CD1c-positive myeloid dendritic cell (primary cell): ENCODE results near the gene WDR33.

Experiments
- DNase-seq: peaks from one replicate; pipeline ENCODE4 v3.0.0-alpha.2; 2016; ENCODE audit errors: extremely low spot score

WDR33 gene

GRCh38 chr2:127672341-127673224 lies 138.4 kb downstream of the WDR33 start:
- peak; percentile 38 for DNase-seq

DNA sequence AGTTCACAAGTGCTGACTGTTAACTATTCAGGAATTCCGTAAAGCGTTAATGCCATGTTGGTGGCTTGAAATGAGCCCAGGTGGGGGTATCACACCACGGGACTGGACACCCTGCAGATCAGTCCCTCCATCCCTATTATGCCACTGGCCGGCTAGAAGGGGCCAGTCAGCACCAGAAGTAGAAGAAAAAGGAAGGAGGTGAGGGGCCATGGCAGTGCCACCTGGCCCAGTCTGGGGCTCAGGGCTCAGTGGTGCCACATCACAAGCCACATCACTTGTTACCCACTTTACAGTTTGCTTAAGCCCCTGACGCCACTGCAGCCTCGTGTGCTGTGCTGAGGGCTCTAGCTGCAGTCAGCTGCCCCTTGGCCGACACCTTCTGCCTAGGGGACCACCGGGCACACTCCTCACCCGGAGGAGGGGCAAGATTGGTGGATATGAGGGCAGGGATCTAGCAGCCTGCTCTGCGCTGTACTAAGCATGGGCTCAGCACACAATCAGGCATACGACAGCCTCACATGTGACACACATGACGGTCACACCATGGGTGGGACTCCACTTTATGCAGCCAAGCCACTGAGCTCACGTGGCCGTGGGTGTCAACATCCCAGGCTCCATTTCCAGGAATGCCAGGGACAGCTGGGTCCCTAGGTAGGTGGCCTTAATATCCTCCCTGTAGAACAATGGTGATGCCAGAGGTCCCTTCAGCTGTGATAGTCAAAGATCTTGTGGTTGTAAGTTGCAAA lies 139.2 kb downstream of the WDR33 start:
- no peak for DNase-seq

DNA sequence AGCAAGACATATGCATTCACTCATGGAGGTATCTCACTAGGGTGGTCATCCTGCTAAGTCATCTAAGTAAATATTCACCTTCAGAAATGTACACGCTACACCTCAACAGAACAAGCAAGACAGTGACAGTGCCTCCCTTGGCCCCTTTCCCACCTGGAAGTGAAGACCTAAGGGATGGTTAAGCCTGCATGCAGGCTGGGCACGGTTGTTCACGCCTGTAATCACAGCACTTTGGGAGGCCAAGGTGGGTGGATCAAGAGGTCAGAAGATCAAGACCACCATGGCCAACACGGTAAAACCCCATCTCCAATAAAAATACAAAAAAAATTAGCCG lies 140.0 kb downstream of the WDR33 start:
- DNase-seq, result no peak

DNA sequence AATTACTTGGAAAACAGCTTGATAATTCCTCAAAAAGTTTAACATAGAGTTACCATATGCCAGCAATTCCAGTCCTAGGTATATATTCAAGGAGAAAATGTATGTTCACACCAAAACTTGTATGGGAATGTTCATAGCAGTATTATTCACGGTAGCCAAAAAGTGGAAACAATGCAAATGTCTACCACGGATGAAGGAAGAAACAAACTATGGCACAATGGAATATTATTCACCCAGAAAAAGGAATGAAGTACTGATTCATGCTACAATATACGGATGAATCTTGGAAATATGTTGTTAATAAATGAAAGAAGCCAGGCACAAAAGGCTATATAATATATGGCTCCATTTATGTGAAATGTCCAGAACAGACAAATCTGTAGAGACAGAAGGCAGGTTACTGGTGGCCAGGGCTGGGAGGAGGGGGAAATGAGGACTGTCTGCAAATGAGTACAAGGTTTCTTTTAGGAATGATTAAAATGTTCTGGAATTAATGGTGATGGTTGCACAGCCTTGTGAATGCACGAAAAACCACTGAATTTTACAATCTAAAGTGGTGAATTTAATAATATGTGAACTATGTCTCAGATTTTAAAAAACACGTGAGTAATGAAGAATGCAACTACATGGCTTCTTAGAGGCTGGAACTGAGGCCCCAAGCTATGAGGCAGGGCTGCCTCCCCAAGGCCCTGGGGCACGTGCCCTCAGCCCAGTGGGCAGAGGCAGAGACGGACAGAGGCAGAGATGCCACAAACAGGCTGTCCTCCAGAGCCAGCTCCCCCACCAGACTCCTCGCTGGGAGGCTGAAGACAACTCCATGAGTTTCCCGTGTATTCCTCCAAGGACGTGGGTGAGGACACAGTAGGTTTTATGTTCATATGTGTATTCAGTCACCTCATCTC lies 140.7 kb downstream of the WDR33 start:
- DNase-seq, result no peak

- no peak for DNase-seq
Observed at GRCh38 chr2:127669056-127669455, 141.9 kb downstream of the WDR33 start.

- DNase-seq, result no peak
Observed at GRCh38 chr2:127665267-127665893, 145.6 kb downstream of the WDR33 start.

DNA sequence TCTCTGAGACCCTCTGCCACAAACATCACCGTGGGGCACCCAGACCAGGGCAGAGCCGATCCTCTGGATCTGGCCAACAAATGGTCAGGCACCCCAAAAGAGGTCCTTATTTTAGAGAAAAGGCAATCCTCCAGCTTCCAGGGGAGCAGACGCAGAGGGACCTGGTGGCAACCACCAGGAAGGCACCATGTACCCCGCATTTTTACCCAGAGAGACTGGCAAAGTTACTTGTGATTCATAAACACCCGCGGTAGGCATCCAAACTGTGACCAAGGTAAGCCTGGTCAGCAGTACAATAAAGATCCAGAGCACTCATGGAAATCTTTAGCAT lies 146.1 kb downstream of the WDR33 start:
- no peak for DNase-seq

DNA sequence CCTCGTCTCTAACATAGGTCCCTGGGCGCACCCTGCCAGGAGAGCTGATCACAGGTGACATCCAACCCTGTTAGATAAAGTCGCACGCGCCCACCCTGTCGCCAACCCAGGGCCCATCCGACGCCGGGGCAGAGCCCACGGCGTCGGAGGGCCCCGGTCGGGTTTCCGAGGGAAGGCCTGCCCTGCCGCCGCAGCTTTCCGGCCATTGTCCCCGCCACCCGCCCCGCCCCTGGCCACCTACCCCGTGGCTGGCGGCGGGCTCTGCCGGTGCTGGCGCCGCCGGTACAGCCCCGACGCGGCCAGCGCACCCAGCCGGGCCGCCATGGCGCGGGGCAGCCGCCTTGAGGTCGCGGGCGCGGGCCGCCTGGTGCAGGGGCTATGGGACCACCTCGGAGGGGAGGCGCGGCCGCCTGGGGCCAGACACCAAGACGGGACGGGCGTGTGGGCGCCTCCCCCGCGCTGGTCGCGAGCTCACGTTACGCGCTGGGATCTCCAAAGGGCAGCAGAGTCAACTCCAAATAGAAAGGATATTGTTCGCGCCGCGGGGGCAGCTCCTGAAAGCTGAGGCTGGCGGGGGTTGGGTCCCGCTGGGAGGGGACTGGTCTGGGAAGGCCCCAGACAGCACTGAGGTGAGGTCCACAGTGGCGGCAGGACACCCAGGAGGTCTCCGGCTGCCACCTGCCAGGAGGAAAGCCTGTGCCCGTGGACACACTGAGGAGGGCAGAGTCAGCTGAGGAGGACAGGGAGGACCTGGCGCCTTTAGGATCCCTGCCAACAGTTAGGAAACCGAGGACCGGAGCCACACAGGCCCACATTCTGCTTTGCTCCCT lies 146.7 kb downstream of the WDR33 start:
- DNase-seq, result no peak

DNA sequence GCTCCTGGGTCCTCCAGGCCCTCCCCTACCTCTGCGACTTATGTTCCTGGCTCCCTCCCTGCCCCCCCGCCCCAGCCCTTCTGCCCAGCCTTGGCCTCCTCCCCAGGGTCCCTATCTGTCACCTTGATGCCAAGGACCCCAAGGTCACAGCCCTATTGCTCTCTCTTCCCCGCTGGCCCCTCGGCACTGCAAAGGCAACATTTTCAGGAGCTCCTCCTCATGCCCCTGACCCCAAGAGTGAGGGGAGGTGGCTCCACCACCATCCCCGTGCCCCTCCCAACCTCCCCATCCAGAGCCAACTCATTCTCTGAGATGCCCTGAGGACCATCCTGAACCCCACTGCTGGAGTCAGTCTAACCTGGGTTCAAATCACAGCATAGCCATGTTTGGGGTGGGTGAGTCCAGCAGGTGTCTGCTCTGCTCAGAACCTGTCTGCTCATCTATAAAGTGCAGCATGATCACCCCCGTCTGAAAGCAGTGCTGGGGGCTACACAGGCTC lies 147.4 kb downstream of the WDR33 start:
- DNase-seq, result no peak

- no peak for DNase-seq
Observed at GRCh38 chr2:127662937-127663565, 147.9 kb downstream of the WDR33 start.

GRCh38 chr2:127661949-127662510 lies 148.9 kb downstream of the WDR33 start:
- DNase-seq, result no peak

DNA sequence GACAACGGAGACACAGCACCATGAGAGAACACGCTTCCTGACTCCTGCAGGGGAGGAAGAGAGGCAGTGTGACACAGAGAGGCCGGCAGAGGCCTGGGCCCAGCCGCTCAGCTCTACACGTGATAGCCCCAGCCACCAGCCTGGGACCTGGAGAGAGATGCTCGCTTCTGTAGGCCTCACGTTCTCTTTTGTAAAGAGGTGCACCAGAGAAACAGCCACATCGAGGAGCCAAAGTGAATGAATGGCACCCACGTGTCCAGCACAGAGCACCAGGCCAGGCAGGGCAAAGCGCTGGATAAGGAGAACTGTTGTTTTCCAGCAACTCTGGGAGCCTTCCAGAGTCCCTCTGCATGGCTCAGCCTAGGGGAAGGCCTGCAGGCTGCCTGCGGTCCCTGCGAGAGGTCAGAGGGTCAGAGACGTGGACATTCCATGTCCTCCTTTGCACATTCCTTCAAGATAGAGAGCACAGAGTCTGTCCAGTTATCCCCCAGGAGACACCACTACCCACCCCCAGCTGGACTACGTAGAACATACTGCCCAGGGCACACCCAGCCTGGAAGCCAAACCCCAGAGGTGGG lies 149.8 kb downstream of the WDR33 start:
- DNase-seq, result no peak

- DNase-seq, result no peak
Observed at GRCh38 chr2:127660291-127660578, 150.7 kb downstream of the WDR33 start.

- no peak for DNase-seq
Observed at GRCh38 chr2:127659408-127660290, 151.3 kb downstream of the WDR33 start.

DNA sequence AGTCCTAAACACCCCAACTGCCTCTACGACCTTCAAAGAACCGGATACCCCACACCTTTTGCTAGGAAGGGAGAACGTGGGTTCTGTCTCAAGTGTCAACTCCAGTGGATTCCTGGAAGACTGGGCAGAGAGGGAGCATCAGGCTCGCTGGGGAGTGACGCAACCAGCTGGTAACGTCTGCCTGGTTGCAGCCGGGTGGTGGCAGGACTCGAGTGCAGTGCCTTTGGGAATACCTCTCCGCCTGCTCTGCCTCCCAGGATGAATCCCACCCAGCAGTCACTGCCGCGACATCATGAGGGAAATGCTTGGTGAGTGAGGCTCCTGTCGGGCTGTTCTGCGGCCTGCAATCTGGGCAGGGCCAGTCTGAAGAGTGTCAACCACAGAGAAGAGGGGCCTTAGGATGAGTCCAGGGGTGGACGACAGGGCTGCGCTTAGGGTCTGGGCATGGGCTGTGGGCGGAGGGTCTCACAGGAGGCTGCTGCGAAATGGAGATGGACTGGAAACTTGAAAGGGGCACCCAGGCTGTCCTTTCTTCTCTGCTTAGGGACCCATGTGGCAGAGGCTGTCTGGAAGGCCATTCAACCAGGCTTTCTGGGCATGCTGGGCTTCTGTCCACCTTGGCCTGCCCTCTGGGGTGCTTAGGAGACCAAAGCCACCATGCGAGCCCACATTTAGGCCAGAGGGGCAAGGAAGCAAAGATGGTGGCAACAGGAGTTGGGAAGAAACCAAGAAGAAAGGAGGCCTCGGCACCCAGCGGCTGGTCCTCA lies 152.1 kb downstream of the WDR33 start:
- no peak for DNase-seq

DNA sequence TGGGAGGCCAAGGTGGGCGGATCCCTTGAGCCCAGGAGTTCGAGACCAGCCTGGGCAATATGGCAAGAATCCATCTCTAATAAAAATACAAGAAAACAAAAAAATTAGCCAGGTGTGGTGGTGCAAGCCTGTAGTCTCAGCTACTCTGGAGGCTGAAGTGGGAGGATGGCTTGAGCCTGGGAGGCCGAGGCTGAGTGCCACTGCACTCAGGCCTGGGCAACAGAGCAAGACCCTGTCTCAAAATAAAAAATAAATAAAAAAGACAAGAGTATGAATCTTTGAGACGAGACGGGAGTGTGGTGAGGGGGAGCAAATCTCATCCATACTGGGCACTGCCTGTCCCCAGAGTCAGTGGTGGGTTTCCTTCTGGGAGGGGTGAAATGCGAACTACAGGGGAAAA lies 152.8 kb downstream of the WDR33 start:
- DNase-seq, result no peak

DNA sequence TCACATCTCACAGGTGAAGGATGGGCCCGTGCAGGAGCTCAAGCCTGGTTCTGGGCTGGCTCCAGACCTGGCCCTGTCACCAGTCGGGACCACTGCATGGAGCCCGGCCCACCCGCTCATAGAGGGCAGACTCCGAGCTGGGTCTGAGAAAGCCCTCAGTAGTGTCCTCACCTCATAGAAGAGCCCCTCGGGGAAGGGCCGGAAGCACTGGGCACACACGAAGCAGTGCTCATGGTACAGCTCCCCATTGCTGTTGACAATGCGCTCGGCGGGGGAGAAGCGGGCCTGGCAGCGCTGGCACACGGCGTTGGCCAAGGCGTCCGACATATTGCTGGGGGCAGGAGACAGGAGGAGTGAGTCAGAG lies 153.8 kb downstream of the WDR33 start:
- DNase-seq, result no peak

- no peak for DNase-seq
Observed at GRCh38 chr2:127656569-127657231, 154.3 kb downstream of the WDR33 start.
